Activated CD4-positive, alpha-beta memory T cell treated with anti-CD3 and anti-CD28 coated beads for 36 hours (primary cell): ENCODE measurements around the gene COTL1. TPM values are rescaled to one million over a fixed set of nuclear protein-coding genes. Genes with fewer than 3 reads are reported as not detected.
"Not testable (repeated sequence)": the region's sequence is repeated elsewhere in the genome, so short reads cannot be mapped to it uniquely, and the experiment has no call there.

Experiments used
- CTCF ChIA-PET: fragments of 350-600 bp; sonication (Branson Sonifier 250); formaldehyde crosslinking; loops from one replicate; lab custom pipeline; 2021; ENCODE audit warnings: antibody characterized with exemption, inconsistent platforms; lab: Charles Lee
- POLR2A ChIA-PET: fragments of 350-600 bp; sonication (Branson Sonifier 250); formaldehyde crosslinking; loops from one replicate; lab custom pipeline; 2021; ENCODE audit warnings: antibody characterized with exemption; lab: Charles Lee
- DNase-seq: peaks from one replicate; pipeline ENCODE4 v3.0.0-alpha.2; 2020
- H3K27ac Mint-ChIP-seq: one replicate; pipeline ENCODE4 v1.8.0; 2021; ENCODE audit warnings: mixed read lengths
- H3K27me3 Mint-ChIP-seq: one replicate; pipeline ENCODE4 v1.8.0; 2021; ENCODE audit warnings: mixed read lengths
- H3K36me3 Mint-ChIP-seq: one replicate; pipeline ENCODE4 v1.8.0; 2021; ENCODE audit warnings: mixed read lengths
- H3K4me1 Mint-ChIP-seq: one replicate; pipeline ENCODE4 v1.8.0; 2021; ENCODE audit warnings: low read depth, mixed read lengths
- H3K4me3 Mint-ChIP-seq: one replicate; pipeline ENCODE4 v1.8.0; 2021; ENCODE audit warnings: mild to moderate bottlenecking, mixed read lengths
- H3K9me3 Mint-ChIP-seq: one replicate; pipeline ENCODE4 v1.8.0; 2021; ENCODE audit warnings: mixed read lengths
- intact Hi-C: fragments of 100-400 bp; cut with micrococcal nuclease; formaldehyde crosslinking; loops from one replicate; pipeline ENCODE4 v1.15.1; 2023
- total RNA-seq, 2 experiments: library from RNA; stranded (reverse); gene quantifications; one replicate each; pipeline ENCODE4 v1.2.3, GENCODE V29; 2021

The COTL1 gene
- total RNA-seq, 2 experiments from 2014 or later = 358 to 364 TPM

- DNase-seq = no peak
- Mint-ChIP-seq H3K4me3 (no peak overlapping the region), H3K27ac (no peak overlapping the region), H3K9me3 (peaks cover 8% of the 10 kb centered on the region), H3K27me3 (no peaks in the 10 kb centered on the region), H3K4me1 (peaks cover 4% of the 10 kb centered on the region), H3K36me3 (peaks cover 7% of the 10 kb centered on the region)
- ChIA-PET CTCF (no interaction called here), POLR2A (no interaction called here)
- intact Hi-C loops = no loop called here
Observed at GRCh38 chr16:84534815-84535214, 83.1 kb downstream of the COTL1 start.

- peaks cover 16% of the 10 kb centered on the region for H3K9me3 Mint-ChIP-seq
- H3K27me3 Mint-ChIP-seq = no peaks in the 10 kb centered on the region
- peaks cover 4% of the 10 kb centered on the region for H3K4me1 Mint-ChIP-seq
- ChIA-PET CTCF (interaction anchor here (0.8 to 1.9 kb wide), 2 partner anchors 18 to 27 kb away, joined by 4 to 9 read pairs; no protein-coding TSS in a partner anchor), POLR2A (interaction anchor here (0.7 to 1.4 kb wide), 2 partner anchors 14 to 18 kb away, joined by 3 to 4 read pairs; no protein-coding TSS in a partner anchor)
- H3K4me3 Mint-ChIP-seq = no peak overlapping the region
- intact Hi-C loops = no loop called here
- H3K36me3 Mint-ChIP-seq = peaks cover 9% of the 10 kb centered on the region
- DNase-seq = no peak
- no peak overlapping the region for H3K27ac Mint-ChIP-seq
Observed at GRCh38 chr16:84532855-84533486, 84.9 kb downstream of the COTL1 start.

DNA sequence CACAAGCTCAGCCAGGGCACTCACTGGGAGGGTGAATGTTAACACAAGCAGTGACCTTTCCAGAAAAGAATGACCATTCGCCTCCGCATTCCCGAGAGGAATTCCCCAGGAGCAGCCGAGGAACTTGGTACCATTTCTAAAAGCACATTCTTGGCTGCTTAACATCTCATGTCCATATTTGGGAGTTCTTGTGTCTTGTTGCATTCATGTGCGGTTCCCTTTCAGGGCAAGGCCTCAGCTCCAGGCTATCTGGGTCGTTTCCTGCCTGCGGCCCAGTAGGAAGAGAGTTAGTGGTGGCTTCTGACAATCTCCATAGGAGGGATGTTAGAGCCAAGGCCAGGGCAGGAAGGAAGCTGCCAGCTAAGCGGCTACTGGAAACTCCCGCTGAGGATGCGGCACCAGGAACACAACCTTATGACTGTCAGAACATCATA lies 85.6 kb downstream of the COTL1 start:
- Mint-ChIP-seq H3K27me3 (no peaks in the 10 kb centered on the region), H3K4me1 (peaks cover 4% of the 10 kb centered on the region), H3K36me3 (peaks cover 9% of the 10 kb centered on the region), H3K27ac (no peak overlapping the region), H3K9me3 (peaks cover 16% of the 10 kb centered on the region), H3K4me3 (no peak overlapping the region)
- CTCF ChIA-PET = interaction anchor here (1.9 kb wide), 1 partner anchor 26 kb away, joined by 9 read pairs; no protein-coding TSS in a partner anchor
- no peak for DNase-seq
- POLR2A ChIA-PET = interaction anchor here (0.6 to 1.4 kb wide), 2 partner anchors 13 to 21 kb away, joined by 3 to 4 read pairs; no protein-coding TSS in a partner anchor
- intact Hi-C loops = no loop called here

DNA sequence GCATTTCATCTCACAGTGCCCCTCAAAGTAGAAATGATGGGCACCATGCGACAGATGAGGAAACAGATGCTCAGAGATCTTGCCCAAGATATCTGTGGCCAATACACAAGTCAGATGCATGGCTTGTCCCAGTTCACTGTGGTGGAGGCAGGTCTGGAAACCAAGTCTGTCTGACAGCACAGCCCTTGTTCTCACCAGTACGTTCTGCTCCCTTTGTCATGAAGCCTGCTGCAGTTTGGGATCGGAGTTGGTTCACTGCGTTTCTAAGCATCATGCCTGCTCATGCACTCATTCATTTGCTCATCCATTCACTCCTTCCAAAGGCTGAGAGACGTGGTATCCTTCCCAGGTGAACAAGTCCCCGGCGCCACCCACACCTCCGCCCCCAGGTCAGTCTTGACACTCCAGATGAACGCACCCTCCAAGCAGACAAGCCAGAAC lies 86.2 kb downstream of the COTL1 start:
- Mint-ChIP-seq H3K27ac (no peak overlapping the region), H3K4me3 (no peak overlapping the region), H3K9me3 (peaks cover 16% of the 10 kb centered on the region), H3K27me3 (no peaks in the 10 kb centered on the region), H3K4me1 (peaks cover 4% of the 10 kb centered on the region), H3K36me3 (peaks cover 9% of the 10 kb centered on the region)
- ChIA-PET CTCF (no interaction called here), POLR2A (no interaction called here)
- no peak for DNase-seq
- intact Hi-C loops = no loop called here

DNA sequence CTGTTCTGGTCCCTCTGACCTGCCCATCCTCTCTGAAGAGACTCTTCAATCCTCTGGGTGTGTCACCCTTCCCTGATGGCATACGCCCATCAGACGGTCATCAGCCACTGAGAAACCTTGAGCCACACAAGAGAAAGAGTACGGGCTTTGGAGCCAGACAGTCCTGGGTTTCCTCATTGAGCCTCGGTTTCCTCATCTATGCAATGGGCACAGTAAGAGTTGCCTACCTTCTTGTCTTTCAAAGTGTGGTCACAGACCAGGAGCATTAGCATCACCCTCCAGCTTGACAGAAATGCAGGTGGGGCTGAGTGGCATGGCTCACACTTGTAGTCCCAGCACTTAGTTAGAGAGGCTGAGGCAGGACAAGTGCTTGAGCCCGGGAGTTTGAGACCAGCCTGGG lies 87.3 kb downstream of the COTL1 start:
- POLR2A ChIA-PET = no interaction called here
- Mint-ChIP-seq H3K27ac (no peak overlapping the region), H3K4me1 (peaks cover 4% of the 10 kb centered on the region)

GRCh38 chr16:84529607-84530006 lies 88.3 kb downstream of the COTL1 start:
- ChIA-PET CTCF (interaction anchor here (1.1 to 1.6 kb wide), 3 partner anchors 19 to 93 kb away, joined by 3 to 5 read pairs (median 5); no protein-coding TSS in a partner anchor), POLR2A (no interaction called here)
- intact Hi-C loops = no loop called here
- Mint-ChIP-seq H3K4me3 (no peak overlapping the region), H3K9me3 (peaks cover 16% of the 10 kb centered on the region), H3K4me1 (peaks cover 4% of the 10 kb centered on the region), H3K36me3 (peaks cover 9% of the 10 kb centered on the region), H3K27ac (no peak overlapping the region), H3K27me3 (no peaks in the 10 kb centered on the region)
- DNase-seq = no peak

More for the DNA sequence above, 87.3 kb downstream of the COTL1 start:
- CTCF ChIA-PET = interaction anchor here (1.4 kb wide), 1 partner anchor 92 kb away, joined by 3 read pairs; no protein-coding TSS in a partner anchor
- Mint-ChIP-seq H3K36me3 (peaks cover 9% of the 10 kb centered on the region), H3K9me3 (peaks cover 16% of the 10 kb centered on the region), H3K4me3 (no peak overlapping the region), H3K27me3 (no peaks in the 10 kb centered on the region)
- no peak for DNase-seq
- intact Hi-C loops = no loop called here

DNA sequence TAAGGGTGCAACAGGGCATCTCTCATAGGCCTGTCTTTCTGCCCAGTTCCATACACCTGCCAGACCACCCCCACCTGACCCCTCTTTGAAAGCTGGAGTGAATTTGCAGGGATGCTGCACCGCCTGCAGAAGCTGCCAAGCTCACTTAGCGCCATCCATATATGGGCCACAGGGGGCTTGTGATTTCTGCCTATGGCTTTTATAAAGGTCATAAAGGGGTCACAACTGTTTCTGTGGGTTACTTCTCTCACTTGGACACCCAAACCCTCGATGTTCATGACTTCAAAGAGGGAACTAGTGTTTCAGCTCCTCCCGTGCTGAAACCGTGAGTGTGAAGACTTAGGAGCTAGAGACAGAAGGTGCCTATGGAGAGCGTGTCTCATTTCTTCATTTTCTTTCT lies 89.6 kb downstream of the COTL1 start:
- peaks cover 9% of the 10 kb centered on the region for H3K36me3 Mint-ChIP-seq
- peaks cover 16% of the 10 kb centered on the region for H3K9me3 Mint-ChIP-seq
- no peak overlapping the region for H3K4me3 Mint-ChIP-seq
- POLR2A ChIA-PET = no interaction called here
- peaks cover 4% of the 10 kb centered on the region for H3K4me1 Mint-ChIP-seq
- no peak for DNase-seq
- H3K27me3 Mint-ChIP-seq = no peaks in the 10 kb centered on the region
- no peak overlapping the region for H3K27ac Mint-ChIP-seq
- CTCF ChIA-PET = interaction anchor here (1.0 to 1.3 kb wide), 4 partner anchors 10 to 144 kb away, joined by 3 to 4 read pairs (median 3); no protein-coding TSS in a partner anchor
- intact Hi-C loops = no loop called here

GRCh38 chr16:84527532-84528269 lies 90.2 kb downstream of the COTL1 start:
- intact Hi-C loops = no loop called here
- no peaks in the 10 kb centered on the region for H3K27me3 Mint-ChIP-seq
- no peak overlapping the region for H3K27ac Mint-ChIP-seq
- peaks cover 4% of the 10 kb centered on the region for H3K4me1 Mint-ChIP-seq
- no peak overlapping the region for H3K4me3 Mint-ChIP-seq
- H3K9me3 Mint-ChIP-seq = peaks cover 16% of the 10 kb centered on the region
- ChIA-PET POLR2A (no interaction called here), CTCF (interaction anchor here (1.0 to 1.3 kb wide), 4 partner anchors 9 to 144 kb away, joined by 3 to 4 read pairs (median 3); no protein-coding TSS in a partner anchor)
- H3K36me3 Mint-ChIP-seq = peaks cover 9% of the 10 kb centered on the region
- DNase-seq = no peak

DNA sequence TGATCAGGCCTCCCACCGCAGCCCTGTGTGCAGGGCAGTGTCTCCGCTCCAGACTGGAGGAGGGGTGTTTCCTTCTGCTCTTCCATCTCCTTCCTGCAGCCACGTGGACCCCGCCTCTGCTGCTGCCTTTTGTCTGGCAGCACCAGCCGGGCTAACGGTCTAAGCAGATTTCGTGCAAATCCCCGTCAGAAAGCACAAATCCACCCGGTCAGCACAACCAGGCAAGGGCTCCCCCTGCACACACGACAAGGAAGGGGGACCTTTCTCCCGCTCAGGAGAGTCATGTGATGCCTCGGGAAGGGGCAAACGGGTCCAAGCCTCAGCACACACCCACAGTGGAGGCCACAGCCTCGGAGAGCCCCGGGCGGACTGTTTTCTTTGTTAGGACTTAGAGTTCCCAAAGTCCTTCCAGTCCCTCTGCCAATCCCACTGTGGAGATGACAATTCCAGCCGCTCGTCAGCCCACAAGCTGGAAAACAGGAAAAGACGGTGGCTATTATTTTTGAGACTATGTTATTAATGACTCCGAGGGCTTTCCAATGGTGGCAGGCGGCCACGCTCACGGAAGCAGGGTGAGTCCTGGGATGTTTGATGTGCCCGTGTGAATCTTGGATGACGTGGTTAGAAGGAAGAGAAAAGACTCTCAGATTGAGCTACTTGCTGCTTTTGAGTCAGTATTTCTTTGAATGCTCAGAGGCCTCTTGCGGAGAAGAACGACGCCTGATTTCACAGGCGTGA lies 90.9 kb downstream of the COTL1 start:
- POLR2A ChIA-PET = no interaction called here
- no peaks in the 10 kb centered on the region for H3K4me1 Mint-ChIP-seq
- H3K27me3 Mint-ChIP-seq = no peaks in the 10 kb centered on the region
- no peak for DNase-seq
- H3K9me3 Mint-ChIP-seq = peaks cover 16% of the 10 kb centered on the region
- intact Hi-C loops = no loop called here
- no peak overlapping the region for H3K4me3 Mint-ChIP-seq
- CTCF ChIA-PET = interaction anchor here (1.0 kb wide), 1 partner anchor 27 kb away, joined by 3 read pairs; no protein-coding TSS in a partner anchor
- peaks cover 9% of the 10 kb centered on the region for H3K36me3 Mint-ChIP-seq
- no peak overlapping the region for H3K27ac Mint-ChIP-seq

- DNase-seq, H3K36me3 Mint-ChIP-seq, H3K4me3 Mint-ChIP-seq, intact Hi-C loops, H3K4me1 Mint-ChIP-seq, POLR2A ChIA-PET, H3K27ac Mint-ChIP-seq, H3K27me3 Mint-ChIP-seq: not testable (repeated sequence)
- CTCF ChIA-PET = interaction anchor here (1.0 kb wide), 1 partner anchor 14 kb away, joined by 4 read pairs; no protein-coding TSS in a partner anchor
- H3K9me3 Mint-ChIP-seq = peaks cover 11% of the 10 kb centered on the region
Observed at GRCh38 chr16:84524941-84525581, 92.8 kb downstream of the COTL1 start.

DNA sequence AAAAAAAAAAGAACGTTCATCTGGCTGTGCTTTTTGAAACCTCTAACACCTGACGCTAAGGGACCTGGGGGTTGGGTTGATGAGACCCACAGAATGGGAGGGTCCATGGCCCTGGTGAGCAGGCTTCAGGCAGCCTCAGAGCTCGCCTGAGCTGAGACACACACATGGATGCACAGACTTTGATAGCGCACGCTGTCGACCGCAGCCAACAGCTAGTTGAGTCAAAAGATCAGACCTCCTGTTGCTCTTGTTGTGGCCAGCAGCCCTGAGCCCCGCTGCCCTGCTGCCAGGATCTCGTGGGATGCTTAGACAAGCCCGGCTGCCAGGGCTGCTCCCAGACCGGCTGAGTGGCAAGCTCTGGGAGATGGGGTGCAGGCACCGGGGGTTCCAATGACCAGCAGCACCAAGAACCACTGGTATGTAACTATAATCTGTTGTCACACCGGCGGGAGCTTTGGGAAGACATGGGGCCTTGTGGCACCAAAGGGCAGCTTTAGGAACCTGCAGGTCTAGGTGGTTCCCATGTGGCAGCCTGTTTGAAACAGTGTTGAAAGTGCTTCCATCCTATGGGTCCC lies 93.4 kb downstream of the COTL1 start:
- Mint-ChIP-seq H3K4me3 (no peak overlapping the region), H3K36me3 (peaks cover 2% of the 10 kb centered on the region), H3K27ac (no peak overlapping the region), H3K27me3 (no peaks in the 10 kb centered on the region), H3K4me1 (peaks cover 12% of the 10 kb centered on the region), H3K9me3 (peaks cover 4% of the 10 kb centered on the region)
- DNase-seq = no peak
- intact Hi-C loops = no loop called here
- ChIA-PET CTCF (interaction anchor here (1.0 kb wide), 1 partner anchor 13 kb away, joined by 4 read pairs; no protein-coding TSS in a partner anchor), POLR2A (no interaction called here)
